H9 (cell line): ENCODE measurements around the gene TTC17. TPM values are rescaled to one million over a fixed set of nuclear protein-coding genes. Genes with fewer than 3 reads are reported as not detected.

Experiments
- DNase-seq: peaks from one replicate; pipeline ENCODE4 v3.0.0-alpha.2; 2017
- H2AFZ ChIP-seq: one replicate; pipeline ENCODE4 v1.6.1; 2013; ENCODE audit warnings: mild to moderate bottlenecking, low read length, control low read depth, moderate library complexity
- H2AK5ac ChIP-seq: 2 replicates; pipeline ENCODE4 v1.6.1; 2013; ENCODE audit warnings: low read length, control low read depth, mixed read lengths; ENCODE audit not compliant: insufficient read length
- H2BK120ac ChIP-seq: one replicate; pipeline ENCODE4 v1.6.1; 2013; ENCODE audit warnings: low read depth, mild to moderate bottlenecking, low read length, control low read depth, inconsistent platforms; ENCODE audit not compliant: poor library complexity, severe bottlenecking
- H2BK12ac ChIP-seq: 2 replicates; pipeline ENCODE4 v1.6.1; 2013; ENCODE audit warnings: low read length, control low read depth, mixed read lengths, low read depth; ENCODE audit not compliant: insufficient read length
- H2BK15ac ChIP-seq: 2 replicates; pipeline ENCODE4 v1.6.1; 2013; ENCODE audit warnings: low read depth, low read length, control low read depth
- H2BK20ac ChIP-seq: one replicate; pipeline ENCODE4 v1.6.1; 2013; ENCODE audit warnings: low read depth, mild to moderate bottlenecking, low read length, control low read depth, inconsistent platforms; ENCODE audit not compliant: poor library complexity, severe bottlenecking
- H2BK5ac ChIP-seq: 2 replicates; pipeline ENCODE4 v1.6.1; 2013; ENCODE audit warnings: low read length, control low read depth, mixed read lengths; ENCODE audit not compliant: insufficient read length
- H3K14ac ChIP-seq: 2 replicates; pipeline ENCODE4 v1.6.1; 2013; ENCODE audit warnings: low read length, control low read depth; ENCODE audit not compliant: insufficient read depth
- H3K18ac ChIP-seq: 2 replicates; pipeline ENCODE4 v1.6.1; 2013; ENCODE audit warnings: low read depth, mild to moderate bottlenecking, mixed read lengths, low read length, control low read depth; ENCODE audit not compliant: insufficient read length
- H3K23ac ChIP-seq: 2 replicates; pipeline ENCODE4 v1.6.1; 2013; ENCODE audit warnings: low read length, control low read depth, mixed read lengths, low read depth; ENCODE audit not compliant: insufficient read length
- H3K23me2 ChIP-seq: 2 replicates; pipeline ENCODE4 v1.6.1; 2013; ENCODE audit warnings: low read depth, mild to moderate bottlenecking, mixed read lengths, low read length, control low read depth; ENCODE audit not compliant: insufficient read length, poor library complexity, severe bottlenecking
- H3K27ac ChIP-seq: 2 replicates; pipeline ENCODE4 v1.5.1; 2013; ENCODE audit warnings: low read length, control low read depth, mixed read lengths, low read depth; ENCODE audit not compliant: insufficient read length
- H3K27me3 ChIP-seq: 2 replicates; pipeline ENCODE4 v1.6.1; 2013; ENCODE audit warnings: low read length, control low read depth, inconsistent platforms; ENCODE audit not compliant: insufficient read depth
- H3K4ac ChIP-seq: 2 replicates; pipeline ENCODE4 v1.6.1; 2013; ENCODE audit warnings: low read depth, mild to moderate bottlenecking, control low read depth, inconsistent platforms, low read length, moderate library complexity
- H3K4me1 ChIP-seq: 2 replicates; pipeline ENCODE4 v1.6.1; 2013; ENCODE audit warnings: low read length, control low read depth, inconsistent platforms; ENCODE audit not compliant: insufficient read depth
- H3K4me2 ChIP-seq: 2 replicates; pipeline ENCODE4 v1.6.1; 2013; ENCODE audit warnings: low read length, control low read depth, mixed read lengths; ENCODE audit not compliant: insufficient read length, insufficient read depth
- H3K56ac ChIP-seq: 2 replicates; pipeline ENCODE4 v1.6.1; 2013; ENCODE audit warnings: low read depth, mild to moderate bottlenecking, mixed read lengths, low read length, control low read depth; ENCODE audit not compliant: insufficient read length
- H3K79me1 ChIP-seq: 2 replicates; pipeline ENCODE4 v1.6.1; 2013; ENCODE audit warnings: low read depth, mild to moderate bottlenecking, moderate library complexity, low read length, control low read depth, inconsistent platforms; ENCODE audit not compliant: insufficient read depth, poor library complexity, severe bottlenecking
- H3K79me2 ChIP-seq: 2 replicates; pipeline ENCODE4 v1.6.1; 2013; ENCODE audit warnings: low read length, control low read depth, inconsistent platforms; ENCODE audit not compliant: insufficient read depth
- H3K9ac ChIP-seq: 2 replicates; pipeline ENCODE4 v1.6.1; 2013; ENCODE audit warnings: low read length, control low read depth, mixed read lengths; ENCODE audit not compliant: insufficient read length; ENCODE audit errors: extremely low read depth
- H3K9me3 ChIP-seq: one replicate; pipeline ENCODE4 v1.6.1; 2013; ENCODE audit warnings: low read depth, low read length, inconsistent platforms; ENCODE audit not compliant: control insufficient read depth
- H3T11ph ChIP-seq: one replicate; pipeline ENCODE4 v1.6.1; 2013; ENCODE audit warnings: mild to moderate bottlenecking, low read length, control low read depth, inconsistent platforms
- H4K20me1 ChIP-seq: one replicate; pipeline ENCODE4 v1.6.1; 2013; ENCODE audit not compliant: control insufficient read depth, insufficient read length, insufficient read depth
- H4K5ac ChIP-seq: 2 replicates; pipeline ENCODE4 v1.6.1; 2013; ENCODE audit warnings: low read depth, mild to moderate bottlenecking, mixed read lengths, low read length, control low read depth; ENCODE audit not compliant: insufficient read length
- H4K8ac ChIP-seq: replicated peaks from 2 replicates; pipeline ENCODE4 v1.6.1; 2013; ENCODE audit warnings: low read length, control low read depth, mixed read lengths, low read depth; ENCODE audit not compliant: insufficient read length
- H4K91ac ChIP-seq: 2 replicates; pipeline ENCODE4 v1.6.1; 2013; ENCODE audit warnings: low read depth, mild to moderate bottlenecking, moderate library complexity, mixed read lengths, low read length, control low read depth; ENCODE audit not compliant: insufficient read length
- H3K27ac Mint-ChIP-seq, 3 experiments: 2 replicates in 2 of 3; 3 replicates in 1 of 3; pipeline ENCODE4 v1.8.0; 2020 to 2021; ENCODE audit warnings: mixed read lengths in 3 of 3, mild to moderate bottlenecking in 1 of 3, moderate library complexity in 1 of 3
- H3K27me3 Mint-ChIP-seq: 2 replicates; pipeline ENCODE4 v1.8.0; 2021; ENCODE audit warnings: low read depth, mild to moderate bottlenecking, moderate library complexity, mixed read lengths
- H3K36me3 Mint-ChIP-seq, 3 experiments: 2 replicates in 2 of 3; 3 replicates in 1 of 3; pipeline ENCODE4 v1.8.0; 2020 to 2021; ENCODE audit warnings: low read depth in 3 of 3, mixed read lengths in 3 of 3; ENCODE audit not compliant: insufficient read depth in 1 of 3
- H3K4me1 Mint-ChIP-seq, 2 experiments: 2 replicates each; pipeline ENCODE4 v1.8.0; 2020; ENCODE audit warnings: mixed read lengths in 2 of 2
- H3K4me3 Mint-ChIP-seq, 2 experiments: 2 replicates in 1 of 2; 3 replicates in 1 of 2; pipeline ENCODE4 v1.8.0; 2020 to 2021; ENCODE audit warnings: mild to moderate bottlenecking in 2 of 2, mixed read lengths in 2 of 2, moderate library complexity in 1 of 2
- H3K9me3 Mint-ChIP-seq, 2 experiments: 2 replicates in 1 of 2; 3 replicates in 1 of 2; pipeline ENCODE4 v1.8.0; 2020; ENCODE audit warnings: mild to moderate bottlenecking in 2 of 2, mixed read lengths in 2 of 2, moderate library complexity in 1 of 2
- WGBS: extraction: QIAGEN DNeasy Blood & Tissue Kit; methylation state at CpG from one replicate; pipeline ENCODE4 v1.1.7; 2013; ENCODE audit warnings: missing lambda C conversion rate, low lambda C conversion rate, mixed read lengths; ENCODE audit not compliant: insufficient read length; ENCODE audit errors: extremely low coverage; 5-methylcytosine and 5-hydroxymethylcytosine counted together
- total RNA-seq: library from RNA; stranded (reverse); gene quantifications from 2 replicates; pipeline ENCODE4 v1.2.1, GENCODE V29; 2021
- TF ChIP-seq, protein P1 (sequence below): fragments of 200-600 bp; sonication (generic); conservative IDR thresholded peaks from 3 replicates; pipeline ENCODE4 v1.8.0; 2021; ENCODE audit warnings: antibody characterized with exemption, mild to moderate bottlenecking

The TTC17 gene
- total RNA-seq, 1 experiment from 2014 or later, result 68.5 TPM

DNA sequence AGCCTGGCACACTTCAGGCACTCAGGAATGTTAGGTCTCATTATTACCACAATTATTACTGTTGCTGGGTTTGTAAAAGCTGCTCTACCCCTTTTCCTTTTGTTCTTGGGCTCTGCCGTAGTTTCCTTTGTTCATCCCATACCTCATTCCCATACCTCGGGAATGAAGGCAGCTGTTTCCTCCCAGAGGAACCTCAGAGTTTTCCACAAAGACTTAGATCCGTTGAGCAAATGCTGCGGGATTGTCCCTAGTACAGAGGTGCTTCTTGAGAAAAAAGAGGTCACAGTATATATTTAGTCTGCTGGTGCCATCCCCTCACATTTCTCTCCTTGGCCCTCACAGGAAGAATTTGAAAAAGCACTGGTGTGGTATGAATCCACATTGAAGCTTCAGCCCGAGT, 134.7 kb downstream of the TTC17 start:
- H4K20me1 ChIP-seq, result peaks cover 2% of the 10 kb centered on the region
- H3K27ac ChIP-seq, result no peak overlapping the region
- H3K27me3 ChIP-seq, result no peaks in the 10 kb centered on the region
- no peaks in the 10 kb centered on the region for H3K23me2 ChIP-seq
- H3K79me1 ChIP-seq, result no peaks in the 10 kb centered on the region
- H3T11ph ChIP-seq, result no peak overlapping the region
- H3K9me3 ChIP-seq, result no peaks in the 10 kb centered on the region
- H4K5ac ChIP-seq, result no peak overlapping the region
- H3K18ac ChIP-seq, result no peak overlapping the region
- H3K56ac ChIP-seq, result no peak overlapping the region
- TF ChIP-seq, protein P1, sequence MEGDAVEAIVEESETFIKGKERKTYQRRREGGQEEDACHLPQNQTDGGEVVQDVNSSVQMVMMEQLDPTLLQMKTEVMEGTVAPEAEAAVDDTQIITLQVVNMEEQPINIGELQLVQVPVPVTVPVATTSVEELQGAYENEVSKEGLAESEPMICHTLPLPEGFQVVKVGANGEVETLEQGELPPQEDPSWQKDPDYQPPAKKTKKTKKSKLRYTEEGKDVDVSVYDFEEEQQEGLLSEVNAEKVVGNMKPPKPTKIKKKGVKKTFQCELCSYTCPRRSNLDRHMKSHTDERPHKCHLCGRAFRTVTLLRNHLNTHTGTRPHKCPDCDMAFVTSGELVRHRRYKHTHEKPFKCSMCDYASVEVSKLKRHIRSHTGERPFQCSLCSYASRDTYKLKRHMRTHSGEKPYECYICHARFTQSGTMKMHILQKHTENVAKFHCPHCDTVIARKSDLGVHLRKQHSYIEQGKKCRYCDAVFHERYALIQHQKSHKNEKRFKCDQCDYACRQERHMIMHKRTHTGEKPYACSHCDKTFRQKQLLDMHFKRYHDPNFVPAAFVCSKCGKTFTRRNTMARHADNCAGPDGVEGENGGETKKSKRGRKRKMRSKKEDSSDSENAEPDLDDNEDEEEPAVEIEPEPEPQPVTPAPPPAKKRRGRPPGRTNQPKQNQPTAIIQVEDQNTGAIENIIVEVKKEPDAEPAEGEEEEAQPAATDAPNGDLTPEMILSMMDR, result no peak
- H2BK20ac ChIP-seq, result no peak overlapping the region
- no peaks in the 10 kb centered on the region for H3K27me3 Mint-ChIP-seq
- no CpG with 5 or more reads among the region's 5 CpGs for WGBS
- no peak overlapping the region for H3K23ac ChIP-seq
- no peak overlapping the region for H2BK120ac ChIP-seq
- H3K36me3 Mint-ChIP-seq, result peaks cover 7 to 52% (median 39%) of the 10 kb centered on the region in 3 experiments
- no peak overlapping the region for H4K91ac ChIP-seq
- no peaks in the 10 kb centered on the region for H3K4me1 ChIP-seq
- H3K27ac Mint-ChIP-seq, result no peak overlapping the region
- no peak overlapping the region for H3K9ac ChIP-seq
- H3K4me3 Mint-ChIP-seq, result no peak overlapping the region; a peak in 1 of 5 replicates
- no peaks in the 10 kb centered on the region for H3K9me3 Mint-ChIP-seq
- no peak overlapping the region for H2AFZ ChIP-seq
- H2BK12ac ChIP-seq, result no peak overlapping the region
- DNase-seq, result no peak
- no peak overlapping the region for H4K8ac ChIP-seq
- no peaks in the 10 kb centered on the region for H3K79me2 ChIP-seq
- H3K4me1 Mint-ChIP-seq, result no peaks in the 10 kb centered on the region
- no peak overlapping the region for H2AK5ac ChIP-seq
- H3K14ac ChIP-seq, result no peak overlapping the region
- H3K4ac ChIP-seq, result no peak overlapping the region
- no peak overlapping the region for H3K4me2 ChIP-seq
- H2BK15ac ChIP-seq, result no peak overlapping the region
- H2BK5ac ChIP-seq, result no peak overlapping the region
